Urothelium cell line (cell line): ENCODE data around the gene SCUBE2.

Experiments used
- DNase-seq: peaks from one replicate; pipeline ENCODE4 v3.0.0; 2011; ENCODE audit warnings: low spot score, mixed read lengths
- FAIRE-seq: peaks from 2 replicates; lab custom pipeline; 2011; peaks lifted over from hg19 to GRCh38; lab: Jason Lieb, UNC

Gene SCUBE2

GRCh38 chr11:9076046-9076445, 15.4 kb downstream of the SCUBE2 start:
- DNase-seq (no peak), FAIRE-seq (no peak)

DNA sequence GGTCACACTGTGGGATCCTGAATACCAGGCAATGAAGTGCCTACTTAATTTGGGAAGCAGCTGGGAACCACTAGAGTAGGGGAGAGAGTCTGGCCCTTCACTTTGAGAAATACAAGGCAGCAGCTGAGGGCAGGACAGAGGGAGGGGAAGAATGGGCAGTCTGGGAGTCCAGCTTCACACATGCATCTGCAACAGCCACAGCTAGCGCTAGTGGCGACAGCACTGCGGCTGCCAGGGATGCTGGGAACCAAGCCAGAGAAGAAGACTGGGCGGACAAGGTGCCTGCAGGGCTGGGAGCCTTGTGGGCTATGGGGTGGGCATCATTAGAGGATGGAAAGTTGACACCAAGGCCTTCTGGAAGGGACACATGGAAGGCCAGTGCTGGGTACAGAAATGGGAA, 15.8 kb downstream of the SCUBE2 start:
- DNase-seq (no peak), FAIRE-seq (no peak)

GRCh38 chr11:9074338-9075029, 16.9 kb downstream of the SCUBE2 start:
- FAIRE-seq (no peak), DNase-seq (no peak)

GRCh38 chr11:9073466-9074225, 17.8 kb downstream of the SCUBE2 start:
- FAIRE-seq (no peak), DNase-seq (no peak)

DNA sequence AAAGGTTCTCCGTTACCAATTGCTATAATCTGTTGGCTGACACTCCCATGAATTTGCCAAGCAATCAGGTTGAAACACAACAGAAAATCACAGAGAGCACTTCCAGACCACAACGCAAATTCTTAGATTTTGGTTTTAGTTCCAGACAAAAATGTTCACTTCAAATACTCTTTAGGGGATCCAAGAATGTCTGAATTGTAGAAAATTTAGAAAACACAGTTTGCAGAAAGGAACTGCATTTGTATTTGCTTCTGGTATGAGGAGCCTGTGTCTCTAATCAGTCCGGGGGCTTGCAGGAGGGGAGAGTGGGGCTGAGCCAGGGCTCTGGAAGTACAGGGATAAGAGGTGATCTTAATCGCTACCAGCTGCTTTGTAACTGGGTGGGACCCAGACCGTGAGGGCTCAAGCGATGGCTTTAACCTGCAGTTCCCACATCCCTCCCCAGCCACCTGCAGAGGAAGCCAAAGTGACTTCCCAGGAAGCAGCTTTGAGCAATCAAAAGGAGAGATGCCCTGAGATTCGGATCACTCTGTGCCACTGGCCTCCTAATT, 18.7 kb downstream of the SCUBE2 start:
- no peak for DNase-seq
- FAIRE-seq: no peak

GRCh38 chr11:9071692-9072091, 19.7 kb downstream of the SCUBE2 start:
- no peak for DNase-seq
- FAIRE-seq: no peak

DNA sequence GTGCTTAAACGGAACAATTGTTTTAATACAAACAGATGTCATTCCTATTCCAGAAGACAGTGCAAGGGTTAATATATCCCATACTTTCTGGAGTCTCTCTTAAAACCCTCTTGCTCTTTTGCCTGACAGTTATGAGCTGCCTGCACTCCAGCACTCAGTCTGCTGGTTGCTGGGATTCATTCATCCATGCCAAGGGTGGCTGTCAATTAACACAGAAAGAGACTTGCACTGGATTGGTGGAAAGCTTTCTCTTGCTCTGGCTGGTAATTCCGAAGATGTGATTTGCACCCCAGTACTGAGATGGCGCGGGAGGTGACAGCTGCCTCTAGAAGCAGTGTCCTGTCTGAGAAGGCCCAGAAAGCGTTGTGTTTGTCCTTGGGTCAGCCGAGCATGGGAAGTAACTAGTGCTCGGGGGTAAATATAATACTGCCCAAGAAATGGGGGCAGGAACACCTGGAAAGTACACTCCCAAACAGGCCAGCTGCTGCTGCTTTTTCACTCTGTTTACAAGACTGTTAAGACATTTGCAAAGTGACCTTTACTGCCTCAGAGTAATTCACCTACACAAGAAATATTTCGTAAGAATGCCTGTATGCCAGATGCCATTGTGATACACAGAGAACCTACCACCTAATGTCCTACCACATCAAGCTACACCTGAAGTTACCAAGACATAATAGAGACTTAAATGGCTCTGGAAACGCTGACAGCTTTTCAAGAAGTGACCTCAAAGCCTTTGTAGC, 20.5 kb downstream of the SCUBE2 start:
- FAIRE-seq (no peak), DNase-seq (no peak)

DNA sequence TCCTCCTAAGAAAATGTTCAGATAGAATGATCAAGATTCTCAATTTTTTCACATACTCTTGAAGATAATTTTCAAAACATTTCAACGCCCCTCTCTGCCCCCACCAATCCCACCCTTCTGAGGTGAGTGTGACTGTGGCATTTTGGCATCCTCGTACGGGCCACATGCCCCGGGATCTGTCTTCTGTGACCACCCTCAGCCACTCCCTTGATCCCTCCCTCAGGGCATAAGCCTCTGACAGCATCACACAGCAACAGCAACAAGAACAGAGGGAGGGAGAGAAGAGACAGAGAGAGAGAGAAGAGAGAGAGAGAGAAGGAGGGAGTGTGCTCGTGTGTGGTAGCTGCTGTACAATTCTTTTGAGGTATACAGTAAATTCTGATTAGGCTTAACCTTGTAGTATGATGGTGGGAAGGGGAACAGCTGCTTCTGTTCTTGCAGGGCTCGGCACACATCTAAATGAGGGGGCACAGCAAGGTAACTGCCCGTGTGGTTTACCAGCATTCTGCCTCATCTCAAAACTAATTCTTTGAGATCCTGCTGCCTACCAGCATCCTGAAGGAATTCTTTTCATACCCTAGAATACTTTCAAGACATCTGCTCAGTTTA, 21.4 kb downstream of the SCUBE2 start:
- DNase-seq (no peak), FAIRE-seq (no peak)

DNA sequence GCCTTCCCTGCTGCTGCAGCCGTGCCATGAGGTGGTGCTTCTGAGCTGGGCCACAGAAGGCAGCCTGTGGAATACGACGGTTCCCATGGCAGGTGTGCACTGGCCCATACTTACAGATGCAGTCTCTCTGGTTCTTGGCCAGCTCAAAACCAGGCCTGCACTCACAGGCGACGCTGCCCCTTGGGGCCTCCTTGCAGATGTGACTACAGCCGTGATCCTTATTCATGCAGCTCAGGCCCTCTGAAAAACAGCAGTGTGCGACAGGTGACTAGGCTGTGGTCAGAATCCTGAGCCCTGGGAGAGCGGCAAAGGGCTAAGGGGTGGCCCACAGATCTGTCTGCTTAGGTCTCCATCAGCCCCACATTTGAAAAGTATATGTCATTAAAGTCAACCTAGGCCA, 22.1 kb downstream of the SCUBE2 start:
- DNase-seq (no peak), FAIRE-seq (no peak)

DNA sequence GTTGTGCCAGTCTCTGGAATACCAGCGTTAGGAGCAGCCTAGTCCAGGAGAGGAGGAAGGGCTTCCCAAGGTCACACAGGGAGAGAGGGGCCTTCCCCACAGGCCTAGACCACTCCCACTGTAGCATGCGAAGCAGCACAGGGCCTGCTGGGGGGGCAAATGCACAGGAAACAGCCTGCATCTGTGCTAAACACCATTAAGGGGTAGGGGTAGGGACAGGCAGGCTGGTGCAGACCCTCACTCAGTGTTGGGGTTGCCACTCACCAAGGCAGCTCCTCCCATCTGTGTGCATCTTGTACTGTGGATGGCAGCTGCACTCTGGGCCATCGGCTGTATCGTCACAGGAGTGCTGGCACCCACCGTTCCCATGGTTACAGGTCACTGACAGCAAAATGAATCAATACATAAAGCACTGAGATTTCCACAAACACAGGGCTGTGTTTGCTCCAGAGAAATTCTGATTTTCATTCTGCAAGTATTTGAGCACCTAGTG, 24.9 kb downstream of the SCUBE2 start:
- no peak for DNase-seq
- FAIRE-seq: no peak

DNA sequence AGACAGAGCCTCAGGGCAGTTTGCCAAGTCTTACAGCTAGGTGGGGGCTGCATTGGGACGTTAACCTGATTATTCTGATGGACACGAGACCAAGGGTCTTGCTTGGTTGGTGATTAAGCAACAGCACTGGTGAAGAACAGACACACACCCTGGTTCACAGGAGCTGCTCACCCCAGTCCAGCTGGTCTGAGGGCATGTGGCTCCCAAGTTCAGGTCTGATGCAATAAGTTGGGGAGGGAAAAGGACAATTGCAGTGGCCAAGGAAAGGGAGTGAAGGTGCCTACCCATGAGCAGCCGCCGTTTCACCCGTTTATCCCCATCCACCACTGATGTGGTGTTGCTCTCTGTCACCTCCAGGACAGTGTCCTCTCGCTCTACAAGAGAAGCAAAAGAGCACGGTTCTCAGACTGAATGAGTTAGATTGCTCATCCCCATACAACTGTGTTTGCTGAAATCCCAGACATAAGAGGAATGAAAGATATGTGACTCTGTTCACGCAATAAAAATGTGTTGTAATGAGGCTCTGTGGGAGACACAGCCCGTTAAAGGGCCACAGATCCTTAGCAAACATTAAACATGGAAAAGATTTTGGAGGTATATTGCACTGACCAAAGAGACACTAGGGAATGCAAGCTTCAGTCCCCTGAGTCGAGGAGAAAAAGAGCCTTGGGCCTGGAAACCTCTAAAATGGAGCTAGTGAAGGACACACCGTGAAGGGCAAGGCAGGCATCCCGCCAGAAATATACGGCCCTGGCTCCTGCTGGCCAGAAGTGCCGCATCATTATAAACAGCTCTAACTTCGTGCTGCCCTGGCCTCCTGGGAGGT, 25.6 kb downstream of the SCUBE2 start:
- DNase-seq (no peak), FAIRE-seq (no peak)

DNA sequence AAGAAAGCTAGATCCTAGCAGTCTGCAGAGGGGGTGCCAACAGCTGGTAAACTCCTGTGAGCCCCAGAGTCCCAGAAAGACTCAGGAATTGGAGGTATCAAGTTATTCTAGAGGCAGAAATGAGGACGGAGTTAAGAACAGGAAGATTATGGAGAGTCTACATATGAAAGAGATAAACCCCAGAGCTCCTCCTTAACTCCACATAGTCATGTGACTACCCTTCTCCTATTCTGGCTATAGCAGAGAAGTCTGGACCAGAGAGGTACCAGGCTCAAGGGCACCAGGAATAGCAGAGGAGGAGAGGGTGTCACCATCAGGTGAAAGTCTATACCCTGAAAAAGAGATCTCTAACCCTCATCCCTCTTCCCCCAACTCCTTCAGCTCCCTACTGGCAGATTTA, 29.6 kb downstream of the SCUBE2 start:
- FAIRE-seq: no peak
- DNase-seq: no peak

GRCh38 chr11:9060700-9061111, 30.7 kb downstream of the SCUBE2 start:
- no peak for FAIRE-seq
- DNase-seq: no peak

- DNase-seq: no peak
- FAIRE-seq: no peak
These were observed 32.0 kb downstream of the SCUBE2 start for GRCh38 chr11:9059406-9059805.

DNA sequence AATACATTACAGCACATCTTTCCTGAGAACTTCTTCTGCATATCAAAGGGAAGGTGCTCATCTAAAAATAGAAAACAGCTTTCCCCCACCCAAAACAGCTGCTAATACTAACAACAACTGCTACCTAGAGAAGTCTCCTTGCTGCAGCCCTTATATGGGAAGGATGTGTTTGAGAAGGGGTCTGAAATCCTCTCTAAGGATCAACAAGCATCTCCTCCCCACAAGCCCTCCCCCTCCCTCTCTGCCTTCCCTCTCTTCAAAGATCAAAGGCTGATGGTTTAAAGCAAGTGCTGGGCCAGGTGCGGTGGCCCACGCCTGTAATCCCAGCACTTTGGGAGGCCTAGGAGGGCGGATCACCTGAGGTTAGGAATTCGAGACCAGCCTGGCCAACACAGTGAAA, 33.5 kb downstream of the SCUBE2 start:
- FAIRE-seq (no peak), DNase-seq (no peak)

- DNase-seq: no peak
- FAIRE-seq: no peak
These were observed 34.4 kb downstream of the SCUBE2 start for GRCh38 chr11:9057007-9057406.

DNA sequence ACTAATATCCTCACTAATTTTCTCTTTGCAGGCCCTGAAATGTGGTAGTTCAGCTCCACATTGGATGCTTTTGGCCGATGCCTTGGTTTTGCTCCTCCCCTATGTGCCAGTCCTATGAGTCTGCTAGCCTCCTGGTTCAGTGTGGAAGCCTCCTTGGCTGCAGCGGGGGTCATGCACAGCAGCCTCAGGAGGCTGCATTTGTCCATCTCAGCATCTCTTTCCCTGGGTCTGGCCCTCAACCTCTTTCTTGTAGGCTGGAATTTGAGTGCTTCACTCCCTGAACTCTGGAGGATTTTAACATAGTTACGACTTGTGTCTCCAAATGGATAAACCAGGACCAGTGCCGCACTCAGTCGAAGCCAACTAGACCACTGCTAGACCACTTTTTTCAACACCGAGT, 34.9 kb downstream of the SCUBE2 start:
- DNase-seq (no peak), FAIRE-seq (no peak)

DNA sequence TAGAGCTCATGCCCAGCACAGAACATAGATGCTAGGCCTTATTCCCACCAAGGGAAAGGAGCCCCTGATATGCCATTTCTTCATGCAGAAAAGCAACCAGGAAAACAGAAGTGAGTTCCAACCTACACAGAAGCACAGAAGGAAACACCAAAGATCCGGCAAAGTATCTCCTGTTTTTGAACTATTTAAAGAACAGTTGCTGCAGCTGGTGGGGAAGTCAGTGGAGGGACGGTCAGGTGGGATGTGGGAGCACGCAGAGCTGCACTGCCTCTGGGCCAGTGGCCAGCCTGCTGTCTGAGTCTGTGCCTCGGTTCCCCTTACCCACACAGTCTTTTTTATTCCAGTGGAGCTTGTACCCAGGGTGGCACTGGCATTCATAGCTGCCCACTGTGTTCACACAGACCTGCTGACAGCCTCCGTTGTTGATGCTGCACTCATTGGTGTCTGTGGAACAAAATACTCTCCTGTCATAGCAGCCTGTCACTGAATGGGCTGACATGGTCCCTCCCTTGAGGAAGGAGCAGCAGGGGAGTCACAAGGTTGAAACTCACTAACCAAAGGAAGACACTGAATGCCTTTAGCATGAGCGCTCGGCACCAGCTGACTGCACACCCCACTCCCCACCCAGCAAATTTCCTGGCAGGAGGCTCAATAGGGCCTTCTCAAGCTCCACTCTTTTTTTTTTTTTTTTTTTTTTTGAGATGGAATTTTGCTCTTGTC, 37.9 kb downstream of the SCUBE2 start:
- DNase-seq (peak; percentile 51), FAIRE-seq (no peak)

DNA sequence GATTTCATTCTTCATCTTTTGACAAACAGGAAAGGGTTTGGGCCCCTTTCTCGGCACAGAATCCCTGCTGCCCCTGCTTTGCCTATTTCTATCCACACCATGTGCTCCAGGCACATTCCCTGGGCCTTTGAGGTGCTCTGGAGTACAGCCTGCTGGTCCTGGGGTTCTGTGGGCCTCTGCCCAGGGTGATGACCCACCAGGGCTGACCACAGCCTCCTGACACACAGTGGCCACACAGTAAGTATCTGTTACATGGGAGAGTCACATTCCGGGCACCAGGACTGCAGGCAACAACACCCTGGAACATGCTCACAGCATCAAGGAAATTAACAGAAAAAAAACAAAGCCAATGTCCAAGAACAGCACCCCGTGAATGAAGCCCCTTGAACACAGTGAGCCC, 39.1 kb downstream of the SCUBE2 start:
- DNase-seq (no peak), FAIRE-seq (no peak)
